Peyer's patch (tissue), 4 donors: ENCODE results near the gene SPN.
"Not testable (repeated sequence)": the region's sequence is repeated elsewhere in the genome, so short reads cannot be mapped to it uniquely, and the experiment has no call there.

ENCODE experiments used
- POLR2A ChIP-seq, 2 donors: fragments of 450-650 bp; IDR thresholded peaks; one replicate each; pipeline ENCODE4 v1.5.1; 2017; ENCODE audit warnings: antibody characterized with exemption in 2 of 2, mild to moderate bottlenecking in 2 of 2, moderate library complexity in 2 of 2
- TF ChIP-seq, protein P1 (sequence below), 6 experiments: fragments of 450-650 bp in 4 of 6; fragments of 200-600 bp in 2 of 6; sonication (generic) in 1 of 6; IDR thresholded peaks; one replicate each; pipeline ENCODE4 v1.5.1; 2017 to 2019; ENCODE audit warnings: antibody characterized with exemption in 6 of 6, mild to moderate bottlenecking in 3 of 6, moderate library complexity in 1 of 6

DNA sequence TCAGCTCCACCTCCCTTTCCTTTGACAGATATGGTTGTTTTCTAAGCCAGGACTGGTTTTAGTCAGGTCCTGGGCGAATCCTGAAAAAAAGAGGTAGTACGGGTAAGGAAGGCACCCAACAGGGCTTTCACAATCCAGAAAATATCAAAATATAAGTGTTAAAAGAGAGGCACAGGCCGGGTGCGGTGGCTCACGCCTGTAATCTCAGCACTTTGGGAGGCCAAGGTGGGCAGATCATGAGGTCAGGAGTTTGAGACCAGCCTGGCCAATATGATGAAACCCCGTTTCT lies 4.2 kb downstream of the SPN start:
- TF ChIP-seq, protein P1, sequence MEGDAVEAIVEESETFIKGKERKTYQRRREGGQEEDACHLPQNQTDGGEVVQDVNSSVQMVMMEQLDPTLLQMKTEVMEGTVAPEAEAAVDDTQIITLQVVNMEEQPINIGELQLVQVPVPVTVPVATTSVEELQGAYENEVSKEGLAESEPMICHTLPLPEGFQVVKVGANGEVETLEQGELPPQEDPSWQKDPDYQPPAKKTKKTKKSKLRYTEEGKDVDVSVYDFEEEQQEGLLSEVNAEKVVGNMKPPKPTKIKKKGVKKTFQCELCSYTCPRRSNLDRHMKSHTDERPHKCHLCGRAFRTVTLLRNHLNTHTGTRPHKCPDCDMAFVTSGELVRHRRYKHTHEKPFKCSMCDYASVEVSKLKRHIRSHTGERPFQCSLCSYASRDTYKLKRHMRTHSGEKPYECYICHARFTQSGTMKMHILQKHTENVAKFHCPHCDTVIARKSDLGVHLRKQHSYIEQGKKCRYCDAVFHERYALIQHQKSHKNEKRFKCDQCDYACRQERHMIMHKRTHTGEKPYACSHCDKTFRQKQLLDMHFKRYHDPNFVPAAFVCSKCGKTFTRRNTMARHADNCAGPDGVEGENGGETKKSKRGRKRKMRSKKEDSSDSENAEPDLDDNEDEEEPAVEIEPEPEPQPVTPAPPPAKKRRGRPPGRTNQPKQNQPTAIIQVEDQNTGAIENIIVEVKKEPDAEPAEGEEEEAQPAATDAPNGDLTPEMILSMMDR (IDR thresholded peaks at IDR 0.05), result not testable (repeated sequence)
- TF ChIP-seq POLR2A (IDR thresholded peaks at IDR 0.05), result not testable (repeated sequence)
